Activated CD4-positive, alpha-beta T cell treated with anti-CD3 and anti-CD28 coated beads, Interleukin-2, amount 50 U/mL, for 48 hours (primary cell): ENCODE results near the gene KRTAP9-2.
"Not testable (repeated sequence)": the region's sequence is repeated elsewhere in the genome, so short reads cannot be mapped to it uniquely, and the experiment has no call there.

Source experiments
- DNase-seq, 2 experiments: peaks; one replicate each; pipeline ENCODE4 v3.0.0-alpha.2; 2020

The KRTAP9-2 gene

DNA sequence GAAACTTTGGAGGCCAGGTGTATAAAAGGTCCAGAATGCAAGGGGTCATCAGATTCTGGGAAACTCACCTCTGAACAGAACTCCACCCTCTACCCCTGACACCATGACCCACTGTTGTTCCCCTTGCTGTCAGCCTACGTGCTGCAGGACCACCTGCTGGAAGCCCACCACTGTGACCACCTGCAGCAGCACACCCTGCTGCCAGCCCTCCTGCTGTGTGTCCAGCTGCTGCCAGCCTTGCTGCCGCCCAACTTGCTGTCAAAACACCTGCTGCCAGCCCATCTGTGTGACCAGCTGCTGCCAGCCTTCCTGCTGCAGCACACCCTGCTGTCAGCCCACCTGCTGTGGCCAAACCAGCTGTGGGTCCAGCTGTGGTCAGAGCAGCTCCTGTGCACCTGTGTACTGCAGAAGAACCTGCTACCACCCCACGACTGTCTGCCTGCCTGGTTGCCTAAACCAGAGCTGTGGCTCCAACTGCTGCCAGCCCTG, 11.5 kb downstream of the KRTAP9-2 start, which contains the start of gene KRTAP9-8:
KRTAP9-8 (plus strand) TSS at position 51 of the 489 bp plus-strand sequence; CDS start at position 104, 53 bp downstream.
- not testable (repeated sequence) for DNase-seq

DNA sequence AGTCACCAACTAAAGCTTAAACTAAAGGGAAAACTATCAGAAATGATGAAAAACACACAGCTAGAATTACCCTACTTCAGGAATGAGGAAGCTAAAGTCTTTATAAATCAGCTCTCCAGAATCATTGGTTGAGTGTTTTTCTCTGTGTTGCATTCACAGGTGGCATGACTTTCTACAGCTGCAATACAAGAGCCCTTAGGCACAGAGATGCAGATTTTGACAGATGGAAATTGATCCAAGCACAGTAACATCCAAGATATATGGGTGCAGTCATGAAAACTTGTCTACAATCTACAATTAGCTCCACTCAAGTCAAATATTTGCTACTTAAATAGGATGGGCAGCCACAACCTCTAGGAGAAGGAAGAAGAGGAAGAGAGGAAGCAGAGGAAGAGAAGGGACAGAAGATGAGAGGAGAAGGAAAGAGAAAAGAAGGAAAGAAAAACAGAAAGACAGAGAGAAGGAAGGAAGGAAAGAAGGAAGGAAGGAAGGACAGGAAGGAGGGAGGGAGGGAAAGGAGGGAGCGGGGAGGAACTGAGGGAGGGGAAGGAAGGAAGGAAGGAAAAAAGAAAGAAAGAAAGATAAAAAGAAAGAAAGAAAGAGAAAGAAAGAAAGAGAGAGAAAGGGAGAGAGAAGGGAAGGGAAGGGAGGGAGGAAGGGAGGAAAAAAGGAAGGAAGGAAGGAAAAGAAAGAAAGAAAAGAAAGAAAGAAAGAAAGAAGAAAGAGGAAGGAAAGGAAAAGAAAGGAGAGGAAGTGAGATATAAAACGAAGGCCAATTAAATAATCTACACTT, 20.7 kb downstream of the KRTAP9-2 start:
- not testable (repeated sequence) for DNase-seq

DNA sequence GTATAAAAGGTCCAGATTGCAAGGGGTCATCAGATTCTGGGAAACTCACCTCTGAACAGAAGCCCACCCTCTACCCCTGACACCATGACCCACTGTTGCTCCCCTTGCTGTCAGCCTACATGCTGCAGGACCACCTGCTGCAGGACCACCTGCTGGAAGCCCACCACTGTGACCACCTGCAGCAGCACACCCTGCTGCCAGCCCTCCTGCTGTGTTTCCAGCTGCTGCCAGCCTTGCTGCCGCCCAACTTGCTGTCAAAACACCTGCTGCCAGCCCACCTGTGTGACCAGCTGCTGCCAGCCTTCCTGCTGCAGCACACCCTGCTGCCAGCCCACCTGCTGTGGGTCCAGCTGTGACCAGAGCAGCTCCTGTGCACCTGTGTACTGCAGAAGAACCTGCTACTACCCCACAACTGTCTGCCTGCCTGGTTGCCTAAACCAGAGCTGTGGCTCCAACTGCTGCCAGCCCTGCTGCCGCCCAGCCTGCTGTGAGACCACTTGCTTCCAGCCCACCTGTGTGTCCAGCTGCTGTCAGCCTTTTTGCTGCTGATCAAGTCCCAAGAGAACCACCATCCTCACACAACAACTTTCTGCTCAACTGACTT, 23.3 kb downstream of the KRTAP9-2 start, which contains the start of gene KRTAP9-4:
KRTAP9-4 (plus strand) TSS at position 51 of the 604 bp plus-strand sequence; CDS start at position 85, 34 bp downstream.
- not testable (repeated sequence) for DNase-seq

DNA sequence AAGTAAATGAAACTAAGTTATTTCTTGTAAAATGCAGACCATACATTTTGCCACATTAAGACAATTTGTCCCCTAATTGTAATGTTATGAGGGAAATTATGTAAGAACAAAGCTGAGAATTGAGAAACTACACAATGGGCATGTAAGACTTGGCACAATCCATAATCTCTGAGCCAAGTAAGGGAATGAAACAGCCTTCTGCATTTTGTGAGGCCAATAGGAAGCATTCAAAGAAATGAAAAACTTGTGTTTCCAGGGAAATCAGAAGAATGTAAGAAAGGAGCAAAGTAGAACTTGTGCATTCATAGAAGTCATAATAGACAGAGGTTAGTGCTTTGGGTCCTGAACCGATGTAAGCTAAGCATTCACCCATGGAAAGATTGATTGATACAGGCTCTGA, 24.8 kb downstream of the KRTAP9-2 start:
- DNase-seq = no peak

DNA sequence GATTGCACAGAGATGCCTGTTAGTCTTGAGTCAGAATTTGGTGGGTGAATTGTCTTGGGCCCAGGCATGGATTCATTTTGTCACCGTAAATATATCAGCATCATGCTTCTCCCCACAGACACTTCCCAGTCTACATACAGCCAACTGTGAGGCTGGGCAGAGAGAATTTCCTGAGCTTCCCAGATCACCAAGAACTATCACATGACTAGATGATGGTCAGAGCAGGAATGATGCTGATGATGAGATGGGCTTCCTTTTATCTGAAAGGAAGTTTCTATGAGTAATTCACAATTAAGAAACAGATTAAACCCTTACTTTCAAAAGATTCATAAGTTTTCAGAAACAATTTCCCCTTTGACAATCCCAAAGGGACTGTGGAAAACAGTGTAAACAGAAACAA, 28.4 kb downstream of the KRTAP9-2 start:
- DNase-seq = no peak

DNA sequence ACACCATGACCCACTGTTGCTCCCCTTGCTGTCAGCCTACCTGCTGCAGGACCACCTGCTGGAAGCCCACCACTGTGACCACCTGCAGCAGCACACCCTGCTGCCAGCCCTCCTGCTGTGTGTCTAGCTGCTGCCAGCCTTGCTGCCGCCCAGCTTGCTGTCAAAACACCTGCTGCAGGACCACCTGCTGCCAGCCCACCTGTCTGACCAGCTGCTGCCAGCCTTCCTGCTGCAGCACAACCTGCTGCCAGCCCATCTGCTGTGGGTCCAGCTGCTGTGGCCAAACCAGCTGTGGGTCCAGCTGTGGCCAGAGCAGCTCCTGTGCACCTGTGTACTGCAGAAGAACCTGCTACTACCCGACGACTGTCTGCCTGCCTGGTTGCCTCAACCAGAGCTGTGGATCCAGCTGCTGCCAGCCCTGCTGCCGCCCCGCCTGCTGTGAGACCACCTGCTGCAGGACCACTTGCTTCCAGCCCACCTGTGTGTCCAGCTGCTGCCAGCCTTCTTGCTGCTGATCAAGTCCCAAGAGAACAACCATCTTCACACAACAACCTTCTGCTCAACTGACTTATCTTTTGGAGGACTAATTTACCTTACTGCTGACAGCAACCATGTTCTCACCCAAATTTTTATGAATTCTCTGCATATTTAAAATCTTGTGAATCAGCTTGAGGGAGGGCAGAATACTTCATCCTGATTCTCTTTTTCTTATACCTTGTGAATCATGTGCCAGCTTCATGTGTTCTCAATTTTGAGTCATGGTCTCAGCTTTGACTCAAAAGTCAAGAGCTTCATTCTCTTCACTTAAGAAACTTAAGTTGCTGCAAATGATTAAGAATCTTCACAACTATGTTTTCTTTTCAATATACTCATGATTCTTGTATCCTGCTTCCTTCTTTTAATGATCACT, 29.2 kb downstream of the KRTAP9-2 start, which contains the start of gene KRTAP9-9:
KRTAP9-9 (plus strand) TSS at position 4 of the 910 bp plus-strand sequence.
- DNase-seq = not testable (repeated sequence)

DNA sequence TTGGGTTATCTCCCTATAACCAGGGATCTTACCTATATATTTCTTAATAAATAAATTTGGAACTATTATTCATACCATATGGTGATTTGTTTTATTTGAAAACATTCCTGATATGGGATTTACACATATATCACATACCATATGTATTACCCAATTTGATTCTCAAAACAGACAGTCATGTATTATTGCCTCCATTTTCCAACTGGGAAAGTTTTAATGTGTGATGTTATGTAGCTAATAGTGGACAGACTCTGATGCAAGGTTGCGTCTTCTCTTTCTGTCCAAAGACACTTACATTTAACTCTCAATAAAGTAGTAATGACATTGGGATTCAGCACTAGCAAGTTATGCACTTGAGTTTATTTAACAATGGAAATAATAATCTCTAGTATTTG, 29.8 kb downstream of the KRTAP9-2 start:
- DNase-seq = no peak

DNA sequence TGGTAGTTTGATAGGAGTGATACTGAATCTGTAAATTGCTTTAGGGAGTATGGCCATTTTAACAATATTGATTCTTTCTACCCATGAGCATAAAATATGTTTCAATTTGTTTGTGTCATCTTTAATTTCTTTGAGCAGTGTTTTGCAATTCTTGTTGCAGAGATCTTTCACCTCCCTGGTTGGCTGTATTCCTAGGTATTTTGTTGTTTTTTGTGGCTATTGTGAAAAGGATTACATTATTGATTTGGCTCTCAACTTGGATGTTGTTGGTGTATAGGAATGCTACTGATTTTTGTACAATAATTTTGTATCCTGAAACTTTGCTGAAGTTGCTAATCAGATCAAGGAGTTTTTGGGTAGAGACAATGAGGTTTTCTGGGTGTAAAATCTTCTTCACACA, 32.0 kb downstream of the KRTAP9-2 start:
- DNase-seq = no peak

DNA sequence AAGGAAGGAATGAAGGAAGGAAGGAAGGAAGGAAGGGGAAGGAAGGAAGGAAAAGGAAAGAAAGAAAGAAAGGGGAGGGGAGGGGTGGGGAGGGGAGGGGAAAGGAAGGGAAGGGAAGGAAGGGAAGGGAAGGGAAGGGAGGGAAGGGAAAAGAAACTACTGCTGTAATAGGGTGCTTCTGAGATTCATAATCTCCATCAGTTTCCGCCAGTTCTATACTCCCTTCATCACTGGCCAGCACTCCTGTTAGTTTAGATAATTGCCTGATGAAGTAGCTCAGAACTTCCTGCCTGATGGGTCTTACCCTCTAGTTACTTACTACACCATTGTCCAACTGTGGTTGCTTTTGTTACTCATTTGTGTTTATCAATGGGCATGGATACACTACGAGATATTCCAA, 36.8 kb downstream of the KRTAP9-2 start:
- no peak for DNase-seq

DNA sequence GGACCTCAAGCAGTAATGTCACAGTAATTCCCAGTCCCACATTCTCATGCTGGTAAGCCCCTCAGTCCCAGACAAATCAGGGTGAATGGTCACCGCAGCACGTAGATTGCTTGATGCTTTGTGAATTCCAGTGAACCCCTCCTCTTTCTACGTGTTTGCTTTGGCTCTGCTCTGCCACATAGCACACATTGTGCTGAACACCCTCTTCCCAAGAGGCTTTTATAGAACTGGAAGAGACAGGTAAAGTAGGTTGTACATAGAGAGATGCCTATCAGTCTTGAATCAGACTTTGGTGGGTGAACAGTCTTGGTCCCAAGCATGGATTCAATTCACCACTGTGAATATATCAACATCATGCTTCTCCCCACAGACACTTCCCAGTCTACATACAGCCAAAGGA, 38.2 kb downstream of the KRTAP9-2 start:
- DNase-seq = no peak

DNA sequence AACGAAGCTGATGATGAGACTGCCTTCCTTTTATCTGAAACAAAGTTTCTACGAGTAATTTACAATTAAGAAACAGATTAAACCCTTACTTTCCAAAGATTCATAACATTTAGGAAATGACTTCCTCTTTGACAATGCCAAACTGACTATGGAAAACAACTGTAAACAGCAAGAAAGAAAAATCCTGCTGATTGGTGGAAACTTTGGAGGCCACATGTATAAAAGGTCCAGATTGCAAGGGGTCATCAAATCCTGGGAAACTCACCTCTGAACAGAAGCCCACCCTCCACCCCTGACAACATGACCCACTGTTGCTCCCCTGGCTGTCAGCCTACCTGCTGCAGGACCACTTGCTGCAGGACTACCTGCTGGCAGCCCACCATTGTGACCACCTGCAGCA, 38.6 kb downstream of the KRTAP9-2 start, which contains the start of gene KRTAP9-6:
KRTAP9-6 (plus strand) TSS at position 301 of the 400 bp plus-strand sequence; CDS start at position 301, 0 bp downstream.
- no peak for DNase-seq

DNA sequence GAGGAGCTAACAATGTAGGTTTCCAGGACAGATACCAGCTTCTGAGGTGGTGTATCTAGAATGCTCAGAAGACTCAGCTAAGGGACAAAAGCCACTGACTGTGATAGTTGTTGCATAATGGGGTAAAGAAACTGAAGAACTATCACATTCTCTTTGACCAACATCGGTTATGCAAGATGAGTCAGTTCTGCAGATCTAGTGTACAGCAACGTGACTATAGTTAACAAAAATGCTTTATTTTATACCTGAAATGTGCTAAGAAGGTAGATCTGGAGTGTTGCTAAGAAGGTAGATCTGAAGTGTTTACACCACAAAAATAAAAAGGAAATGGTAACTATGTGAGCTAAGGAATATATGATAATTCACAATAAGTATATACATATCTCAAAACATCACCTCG, 41.3 kb downstream of the KRTAP9-2 start:
- no peak for DNase-seq

DNA sequence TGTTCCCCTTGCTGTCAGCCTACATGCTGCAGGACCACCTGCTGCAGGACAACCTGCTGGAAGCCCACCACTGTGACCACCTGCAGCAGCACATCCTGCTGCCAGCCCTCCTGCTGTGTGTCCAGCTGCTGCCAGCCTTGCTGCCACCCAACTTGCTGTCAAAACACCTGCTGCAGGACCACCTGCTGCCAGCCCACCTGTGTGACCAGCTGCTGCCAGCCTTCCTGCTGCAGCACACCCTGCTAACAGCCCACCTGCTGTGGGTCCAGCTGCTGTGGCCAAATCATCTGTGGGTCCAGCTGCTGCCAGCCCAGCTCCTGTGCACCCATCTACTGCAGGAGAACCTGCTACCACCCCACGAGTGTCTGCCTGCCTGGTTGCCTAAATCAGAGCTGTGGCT, 44.9 kb downstream of the KRTAP9-2 start:
- DNase-seq = not testable (repeated sequence)

DNA sequence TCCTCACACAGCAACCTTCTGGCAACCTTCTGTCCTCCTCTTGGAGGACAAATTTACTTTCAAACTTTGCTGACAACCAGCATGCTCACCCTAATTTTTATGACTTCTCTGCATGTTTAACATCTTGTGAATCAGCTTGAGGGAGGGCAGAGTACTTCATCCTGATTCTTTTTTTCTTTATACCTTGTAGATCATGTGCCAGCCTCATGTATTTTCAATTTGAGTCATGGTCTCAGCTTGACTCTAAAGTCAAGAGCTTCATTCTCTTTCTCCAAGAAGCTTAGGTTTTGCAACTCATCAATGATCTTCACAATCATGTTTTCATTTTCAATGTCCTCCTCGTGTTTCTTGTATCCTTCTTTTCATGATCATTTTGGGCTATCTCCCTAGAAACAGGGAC, 45.4 kb downstream of the KRTAP9-2 start:
- DNase-seq = no peak

DNA sequence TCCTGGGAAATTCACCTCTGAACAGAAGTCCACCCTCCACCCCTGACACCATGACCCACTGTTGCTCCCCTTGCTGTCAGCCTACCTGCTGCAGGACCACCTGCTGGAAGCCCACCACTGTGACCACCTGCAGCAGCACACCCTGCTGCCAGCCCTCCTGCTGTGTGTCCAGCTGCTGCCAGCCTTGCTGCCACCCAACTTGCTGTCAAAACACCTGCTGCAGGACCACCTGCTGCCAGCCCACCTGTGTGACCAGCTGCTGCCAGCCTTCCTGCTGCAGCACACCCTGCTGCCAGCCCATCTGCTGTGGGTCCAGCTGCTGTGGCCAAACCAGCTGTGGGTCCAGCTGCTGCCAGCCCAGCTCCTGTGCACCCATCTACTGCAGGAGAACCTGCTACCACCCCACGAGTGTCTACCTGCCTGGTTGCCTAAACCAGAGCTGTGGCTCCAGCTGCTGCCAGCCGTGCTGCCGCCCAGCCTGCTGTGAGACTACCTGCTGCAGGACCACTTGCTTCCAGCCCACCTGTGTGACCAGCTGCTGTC, 49.3 kb downstream of the KRTAP9-2 start, which contains the start of gene KRTAP9-7:
KRTAP9-7 (plus strand) TSS at position 51 of the 543 bp plus-strand sequence; CDS start at position 51, 0 bp downstream.
- DNase-seq = not testable (repeated sequence)
